Upper lobe of right lung (tissue), 1 donor: Measurements from ENCODE around the gene ZEB1. TPM values are rescaled to one million over a fixed set of nuclear protein-coding genes. Genes with fewer than 3 reads are reported as not detected.

Source experiments
- ATAC-seq: fragments of 200-7000 bp; cut with Tn5 transposase; one replicate; pipeline ENCODE4 v1.9.1; 2020; ENCODE audit warnings: mild to moderate bottlenecking, moderate library complexity
- DNase-seq: peaks from one replicate; pipeline ENCODE4 v3.0.0-alpha.2; 2020
- H3K27ac ChIP-seq: fragments of 200-600 bp; one replicate; pipeline ENCODE4 v1.8.0; 2022
- H3K27me3 ChIP-seq: fragments of 200-600 bp; one replicate; pipeline ENCODE4 v1.8.0; 2022; ENCODE audit warnings: mild to moderate bottlenecking
- H3K36me3 ChIP-seq: fragments of 200-600 bp; one replicate; pipeline ENCODE4 v1.8.0; 2022
- H3K4me1 ChIP-seq: fragments of 200-600 bp; one replicate; pipeline ENCODE4 v1.8.0; 2022
- H3K4me3 ChIP-seq: fragments of 200-600 bp; one replicate; pipeline ENCODE4 v1.8.0; 2022; ENCODE audit warnings: mild to moderate bottlenecking
- H3K9me3 ChIP-seq: fragments of 200-600 bp; one replicate; pipeline ENCODE4 v1.8.0; 2022
- CTCF ChIP-seq: fragments of 200-600 bp; IDR thresholded peaks from one replicate; pipeline ENCODE4 v1.8.0; 2022; ENCODE audit warnings: antibody characterized with exemption
- intact Hi-C: fragments of 100-400 bp; cut with DNase I; formaldehyde crosslinking; loops from one replicate; pipeline ENCODE4 v1.11.0; 2022
- total RNA-seq: library from RNA; stranded (reverse); fragmentation: NEBNext Ultra II Directional; extraction: Animal tissue kit (Norgen Biotek cat#: 25700); gene quantifications from one replicate; pipeline ENCODE4 v1.2.1, GENCODE V29; 2021
- donor health status: DM: no; HTN: yes; CAD: no; lungs with severe emphysema.

The ZEB1 gene
- total RNA-seq, 1 donor from 2014 or later, result 55.2 TPM

GRCh38 chr10:31294558-31294957 lies 24.5 kb upstream of the ZEB1 start:
- intact Hi-C loops, result no loop called here
- no peaks in the 10 kb centered on the region for H3K27me3 ChIP-seq
- no peak for ATAC-seq

GRCh38 chr10:31296754-31297153 lies 22.3 kb upstream of the ZEB1 start:
- Histone ChIP-seq H3K4me3 (no peak overlapping the region), H3K4me1 (no peaks in the 10 kb centered on the region), H3K27ac (no peak overlapping the region), H3K27me3 (no peaks in the 10 kb centered on the region), H3K36me3 (no peaks in the 10 kb centered on the region), H3K9me3 (no peaks in the 10 kb centered on the region)
- intact Hi-C loops, result no loop called here
- no peak for TF ChIP-seq CTCF
- no peak for DNase-seq
- ATAC-seq, result no peak

More at GRCh38 chr10:31294558-31294957, 24.5 kb upstream of the ZEB1 start:
- DNase-seq, result no peak
- no peaks in the 10 kb centered on the region for H3K9me3 ChIP-seq
- H3K4me3 ChIP-seq, result no peak overlapping the region
- H3K36me3 ChIP-seq, result no peaks in the 10 kb centered on the region
- H3K27ac ChIP-seq, result no peak overlapping the region
- TF ChIP-seq CTCF, result no peak
- no peaks in the 10 kb centered on the region for H3K4me1 ChIP-seq

GRCh38 chr10:31299119-31299518 lies 19.9 kb upstream of the ZEB1 start:
- Histone ChIP-seq H3K4me3 (no peak overlapping the region), H3K36me3 (no peaks in the 10 kb centered on the region), H3K27ac (no peak overlapping the region), H3K9me3 (no peaks in the 10 kb centered on the region), H3K4me1 (no peaks in the 10 kb centered on the region), H3K27me3 (no peaks in the 10 kb centered on the region)
- DNase-seq (no peak), ATAC-seq (no peak)
- intact Hi-C loops, result no loop called here
- no peak for TF ChIP-seq CTCF

GRCh38 chr10:31303212-31303611 lies 15.8 kb upstream of the ZEB1 start:
- no peak for TF ChIP-seq CTCF
- no peaks in the 10 kb centered on the region for H3K27me3 ChIP-seq
- no peak overlapping the region for H3K27ac ChIP-seq
- H3K9me3 ChIP-seq, result no peaks in the 10 kb centered on the region
- no peak for DNase-seq
- no peak overlapping the region for H3K4me3 ChIP-seq
- no peak for ATAC-seq
- no peaks in the 10 kb centered on the region for H3K36me3 ChIP-seq
- H3K4me1 ChIP-seq, result no peaks in the 10 kb centered on the region
- intact Hi-C loops, result no loop called here

- Histone ChIP-seq H3K27me3 (no peaks in the 10 kb centered on the region), H3K9me3 (no peaks in the 10 kb centered on the region), H3K36me3 (no peaks in the 10 kb centered on the region), H3K4me1 (no peaks in the 10 kb centered on the region), H3K27ac (no peak overlapping the region), H3K4me3 (no peak overlapping the region)
- intact Hi-C loops, result no loop called here
- ATAC-seq (no peak), DNase-seq (no peak)
- TF ChIP-seq CTCF, result no peak
These were observed 14.6 kb upstream of the ZEB1 start for GRCh38 chr10:31304291-31304970.

GRCh38 chr10:31313396-31313795 lies 5.6 kb upstream of the ZEB1 start:
- H3K27me3 ChIP-seq, result no peaks in the 10 kb centered on the region
- DNase-seq, result no peak
- H3K4me3 ChIP-seq, result no peak overlapping the region
- TF ChIP-seq CTCF, result no peak
- no peak for ATAC-seq
- peaks cover 4% of the 10 kb centered on the region for H3K4me1 ChIP-seq
- intact Hi-C loops, result no loop called here
- H3K36me3 ChIP-seq, result no peaks in the 10 kb centered on the region
- no peaks in the 10 kb centered on the region for H3K9me3 ChIP-seq
- H3K27ac ChIP-seq, result no peak overlapping the region
